Measurements from ENCODE around the gene BRIP1.

The BRIP1 gene

DNA sequence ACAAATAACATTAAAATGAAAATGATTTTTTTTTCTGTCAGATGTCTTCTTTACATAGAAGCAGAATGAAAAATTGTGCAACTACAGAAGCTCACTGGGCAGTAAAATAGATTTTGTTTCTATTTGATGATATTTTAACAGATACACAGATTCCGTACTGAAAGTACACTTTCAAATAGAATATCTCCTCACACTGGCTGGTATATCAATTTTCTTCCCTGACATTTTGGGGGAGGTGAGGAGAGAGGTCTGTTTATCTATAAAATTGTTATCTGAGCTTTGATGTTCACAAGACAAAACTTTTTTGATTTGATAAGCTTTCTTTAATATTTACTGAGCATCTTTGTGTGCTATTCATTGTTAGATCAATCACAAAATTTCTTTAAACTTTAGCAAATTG lies 148.0 kb downstream of the BRIP1 start:
- Histone ChIP-seq H3K36me3 (ENCODE audit: control insufficient read depth in 2 of 2, insufficient read depth in 1 of 2, low read length in 2 of 2) (peaks cover 24 to 42% of the 10 kb centered on the region in 2 experiments), H3K4me3 (ENCODE audit: low read depth, low read length) (no peak overlapping the region), H3K27ac (ENCODE audit: extremely low read depth, low read depth, low read length) (no peak overlapping the region), H3K4me1 (ENCODE audit: control insufficient read depth, insufficient read depth, low read length) (no peaks in the 10 kb centered on the region), H3K9me3 (ENCODE audit: control insufficient read depth, insufficient read depth, low read depth, low read length) (no peaks in the 10 kb centered on the region; the same call in 1 of the 2 replicates)
- POLR2A ChIA-PET: no interaction called here
- no peak for TF ChIP-seq ZNF398 (tag by site-specific recombination; IDR thresholded peaks at IDR 0.05)
- no peak for TF ChIP-seq SCRT1 (tag by site-specific recombination; IDR thresholded peaks at IDR 0.05; ENCODE audit: borderline replicate concordance)
- no peak for TF ChIP-seq GFI1B (tag by site-specific recombination; IDR thresholded peaks at IDR 0.05)
- TF ChIP-seq, protein P1, sequence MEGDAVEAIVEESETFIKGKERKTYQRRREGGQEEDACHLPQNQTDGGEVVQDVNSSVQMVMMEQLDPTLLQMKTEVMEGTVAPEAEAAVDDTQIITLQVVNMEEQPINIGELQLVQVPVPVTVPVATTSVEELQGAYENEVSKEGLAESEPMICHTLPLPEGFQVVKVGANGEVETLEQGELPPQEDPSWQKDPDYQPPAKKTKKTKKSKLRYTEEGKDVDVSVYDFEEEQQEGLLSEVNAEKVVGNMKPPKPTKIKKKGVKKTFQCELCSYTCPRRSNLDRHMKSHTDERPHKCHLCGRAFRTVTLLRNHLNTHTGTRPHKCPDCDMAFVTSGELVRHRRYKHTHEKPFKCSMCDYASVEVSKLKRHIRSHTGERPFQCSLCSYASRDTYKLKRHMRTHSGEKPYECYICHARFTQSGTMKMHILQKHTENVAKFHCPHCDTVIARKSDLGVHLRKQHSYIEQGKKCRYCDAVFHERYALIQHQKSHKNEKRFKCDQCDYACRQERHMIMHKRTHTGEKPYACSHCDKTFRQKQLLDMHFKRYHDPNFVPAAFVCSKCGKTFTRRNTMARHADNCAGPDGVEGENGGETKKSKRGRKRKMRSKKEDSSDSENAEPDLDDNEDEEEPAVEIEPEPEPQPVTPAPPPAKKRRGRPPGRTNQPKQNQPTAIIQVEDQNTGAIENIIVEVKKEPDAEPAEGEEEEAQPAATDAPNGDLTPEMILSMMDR (tag by site-specific recombination; IDR thresholded peaks at IDR 0.05): no peak
- TF ChIP-seq ZNF211 (tag by site-specific recombination; IDR thresholded peaks at IDR 0.05; ENCODE audit: low read depth): no peak
- no peak for TF ChIP-seq ZNF596 (tag by site-specific recombination; IDR thresholded peaks at IDR 0.05)
- TF ChIP-seq ZNF704 (tag by site-specific recombination; IDR thresholded peaks at IDR 0.05): no peak
- CTCF ChIA-PET: no interaction called here

- no peak overlapping the region for H3K4me3 ChIP-seq (ENCODE audit: low read depth, low read length)
- ChIA-PET POLR2A (no interaction called here), CTCF (interaction anchor here (1.3 to 1.4 kb wide), 2 partner anchors 114 to 302 kb away, joined by 4 to 5 read pairs; no protein-coding TSS in a partner anchor)
- H3K36me3 ChIP-seq (ENCODE audit: control insufficient read depth in 2 of 2, insufficient read depth in 1 of 2, low read length in 2 of 2): peaks cover 32 to 39% of the 10 kb centered on the region in 2 experiments
- no peaks in the 10 kb centered on the region for H3K4me1 ChIP-seq (ENCODE audit: control insufficient read depth, insufficient read depth, low read length)
- H3K27ac ChIP-seq (ENCODE audit: extremely low read depth, low read depth, low read length): no peak overlapping the region
- no peaks in the 10 kb centered on the region; the same call in 1 of the 2 replicates for H3K9me3 ChIP-seq (ENCODE audit: control insufficient read depth, insufficient read depth, low read depth, low read length)
- TF ChIP-seq SP3 (tag by site-specific recombination; IDR thresholded peaks at IDR 0.05) (no peak), ZNF626 (tag by site-specific recombination; IDR thresholded peaks at IDR 0.05) (no peak), ZNF843 (tag by site-specific recombination; IDR thresholded peaks at IDR 0.05) (no peak), ZNF221 (tag by site-specific recombination; IDR thresholded peaks at IDR 0.05; ENCODE audit: borderline replicate concordance) (no peak), ZNF148 (tag by site-specific recombination; IDR thresholded peaks at IDR 0.05; ENCODE audit: borderline replicate concordance) (no peak), ZNF214 (tag by site-specific recombination; IDR thresholded peaks at IDR 0.05; ENCODE audit: borderline replicate concordance) (no peak), ZNF530 (tag by site-specific recombination; IDR thresholded peaks at IDR 0.05; ENCODE audit: low read depth) (no peak), HOXD13 (CRISPR knock-in tag; IDR thresholded peaks at IDR 0.05; ENCODE audit: borderline replicate concordance) (no peak), ZNF521 (tag by site-specific recombination; IDR thresholded peaks at IDR 0.05) (no peak), ZNF23 (tag by site-specific recombination; IDR thresholded peaks at IDR 0.05; ENCODE audit: borderline replicate concordance) (no peak), ZNF514 (tag by site-specific recombination; IDR thresholded peaks at IDR 0.05) (no peak), ZNF776 (tag by site-specific recombination; IDR thresholded peaks at IDR 0.05; ENCODE audit: borderline replicate concordance) (no peak), OVOL3 (tag by site-specific recombination; IDR thresholded peaks at IDR 0.05) (no peak), KLF17 (tag by site-specific recombination; IDR thresholded peaks at IDR 0.05) (no peak)
- TF ChIP-seq, protein P2, sequence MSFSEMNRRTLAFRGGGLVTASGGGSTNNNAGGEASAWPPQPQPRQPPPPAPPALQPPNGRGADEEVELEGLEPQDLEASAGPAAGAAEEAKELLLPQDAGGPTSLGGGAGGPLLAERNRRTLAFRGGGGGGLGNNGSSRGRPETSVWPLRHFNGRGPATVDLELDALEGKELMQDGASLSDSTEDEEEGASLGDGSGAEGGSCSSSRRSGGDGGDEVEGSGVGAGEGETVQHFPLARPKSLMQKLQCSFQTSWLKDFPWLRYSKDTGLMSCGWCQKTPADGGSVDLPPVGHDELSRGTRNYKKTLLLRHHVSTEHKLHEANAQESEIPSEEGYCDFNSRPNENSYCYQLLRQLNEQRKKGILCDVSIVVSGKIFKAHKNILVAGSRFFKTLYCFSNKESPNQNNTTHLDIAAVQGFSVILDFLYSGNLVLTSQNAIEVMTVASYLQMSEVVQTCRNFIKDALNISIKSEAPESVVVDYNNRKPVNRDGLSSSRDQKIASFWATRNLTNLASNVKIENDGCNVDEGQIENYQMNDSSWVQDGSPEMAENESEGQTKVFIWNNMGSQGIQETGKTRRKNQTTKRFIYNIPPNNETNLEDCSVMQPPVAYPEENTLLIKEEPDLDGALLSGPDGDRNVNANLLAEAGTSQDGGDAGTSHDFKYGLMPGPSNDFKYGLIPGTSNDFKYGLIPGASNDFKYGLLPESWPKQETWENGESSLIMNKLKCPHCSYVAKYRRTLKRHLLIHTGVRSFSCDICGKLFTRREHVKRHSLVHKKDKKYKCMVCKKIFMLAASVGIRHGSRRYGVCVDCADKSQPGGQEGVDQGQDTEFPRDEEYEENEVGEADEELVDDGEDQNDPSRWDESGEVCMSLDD (tag by site-specific recombination; IDR thresholded peaks at IDR 0.05): no peak
- TF ChIP-seq, protein P3, sequence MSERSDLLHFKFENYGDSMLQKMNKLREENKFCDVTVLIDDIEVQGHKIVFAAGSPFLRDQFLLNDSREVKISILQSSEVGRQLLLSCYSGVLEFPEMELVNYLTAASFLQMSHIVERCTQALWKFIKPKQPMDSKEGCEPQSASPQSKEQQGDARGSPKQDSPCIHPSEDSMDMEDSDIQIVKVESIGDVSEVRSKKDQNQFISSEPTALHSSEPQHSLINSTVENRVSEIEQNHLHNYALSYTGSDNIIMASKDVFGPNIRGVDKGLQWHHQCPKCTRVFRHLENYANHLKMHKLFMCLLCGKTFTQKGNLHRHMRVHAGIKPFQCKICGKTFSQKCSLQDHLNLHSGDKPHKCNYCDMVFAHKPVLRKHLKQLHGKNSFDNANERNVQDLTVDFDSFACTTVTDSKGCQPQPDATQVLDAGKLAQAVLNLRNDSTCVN (tag by site-specific recombination; optimal IDR thresholded peaks at IDR 0.05): no peak
These were observed 149.0 kb downstream of the BRIP1 start for GRCh38 chr17:61714300-61714699.
